ENCODE data around the gene C13orf46.

- TF ChIP-seq POLR2AphosphoS5 (IDR thresholded peaks at IDR 0.05) (no peak), CTCF (IDR thresholded peaks at IDR 0.05) (no peak), POLR2A (IDR thresholded peaks at IDR 0.05) (no peak)
Measured at GRCh38 chr13:113950451-113951245, 23.2 kb downstream of the C13orf46 start.
